HG03066 (cell line): ENCODE data around the gene ADGRL3.

Experiments
- ATAC-seq: cut with Tn5 transposase; IDR thresholded peaks from one replicate; pipeline ENCODE4 v1.9.1; 2021; ENCODE audit warnings: low read depth; ENCODE audit not compliant: unreplicated experiment

The ADGRL3 gene

DNA sequence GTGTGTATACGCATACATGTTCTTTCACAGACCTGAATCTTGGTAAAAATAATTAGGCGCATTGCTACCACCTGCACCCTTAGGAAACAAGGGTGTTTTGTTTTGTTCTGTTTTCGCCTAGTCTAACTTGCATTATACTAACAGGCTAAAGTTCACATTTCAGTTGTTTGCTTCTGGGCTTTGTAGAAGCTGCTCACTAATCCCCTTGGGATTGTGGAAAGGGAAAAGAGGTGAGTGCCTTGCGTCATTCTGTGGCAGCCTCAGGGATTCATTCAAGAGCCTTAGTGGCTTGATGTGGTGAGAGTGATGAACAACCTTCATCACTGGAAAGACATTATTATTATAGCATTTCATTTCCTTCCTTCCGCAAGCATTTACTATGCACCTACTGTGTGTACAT lies 331.1 kb downstream of the ADGRL3 start:
- ATAC-seq, result no peak

DNA sequence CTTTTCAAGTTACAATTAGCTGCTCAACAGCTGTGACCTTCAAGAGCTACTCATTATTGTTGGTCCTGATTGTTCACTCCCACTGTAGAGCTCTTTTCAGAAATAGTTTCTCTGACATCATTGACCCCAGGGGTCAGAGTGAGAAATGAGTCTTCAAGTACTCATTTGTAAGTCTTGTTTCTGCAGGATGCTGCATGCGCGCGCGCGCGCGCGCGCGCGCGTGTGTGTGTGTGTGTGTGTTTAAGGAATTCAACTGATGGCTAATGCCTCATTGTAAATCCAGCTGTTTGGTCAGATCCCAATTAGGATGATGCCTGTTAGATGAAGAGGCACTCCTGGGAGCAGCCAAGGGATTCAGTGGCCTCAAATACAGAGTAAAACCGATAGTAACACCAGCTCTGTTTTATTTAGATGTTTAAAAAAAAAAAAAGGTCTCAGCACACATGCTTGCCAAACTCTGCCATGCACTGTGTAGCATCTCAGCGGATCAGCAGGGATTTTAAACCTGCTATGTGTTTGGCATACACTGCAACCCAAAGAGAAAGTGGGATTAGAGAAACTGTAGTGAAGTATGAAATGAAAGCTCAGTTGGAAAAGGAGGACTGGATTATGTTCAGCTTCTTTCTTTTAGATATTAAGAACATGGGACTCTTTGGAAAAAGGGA lies 332.3 kb downstream of the ADGRL3 start:
- no peak for ATAC-seq

- ATAC-seq, result no peak
Observed at GRCh38 chr4:61533140-61533539, 333.0 kb downstream of the ADGRL3 start.

DNA sequence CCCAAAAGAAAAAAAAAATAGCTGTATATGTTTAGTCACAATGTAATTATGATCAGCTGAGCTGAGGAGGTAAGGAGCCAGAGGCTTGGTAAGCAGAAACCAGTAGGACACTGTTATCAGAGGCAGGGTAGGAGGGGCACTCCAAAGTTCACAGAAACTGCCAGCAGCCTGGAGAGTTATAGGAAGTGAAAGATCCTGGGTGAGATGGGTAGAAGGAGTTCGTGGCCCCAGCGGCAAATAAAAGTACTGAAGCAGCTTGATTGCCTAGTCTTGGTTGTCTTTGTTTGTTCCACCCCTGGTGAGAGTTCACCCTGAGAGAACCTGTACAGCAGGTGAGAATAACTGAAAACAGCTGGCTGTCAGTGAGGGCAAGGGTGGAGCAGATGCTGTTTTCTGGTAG lies 340.8 kb downstream of the ADGRL3 start:
- ATAC-seq, result no peak

DNA sequence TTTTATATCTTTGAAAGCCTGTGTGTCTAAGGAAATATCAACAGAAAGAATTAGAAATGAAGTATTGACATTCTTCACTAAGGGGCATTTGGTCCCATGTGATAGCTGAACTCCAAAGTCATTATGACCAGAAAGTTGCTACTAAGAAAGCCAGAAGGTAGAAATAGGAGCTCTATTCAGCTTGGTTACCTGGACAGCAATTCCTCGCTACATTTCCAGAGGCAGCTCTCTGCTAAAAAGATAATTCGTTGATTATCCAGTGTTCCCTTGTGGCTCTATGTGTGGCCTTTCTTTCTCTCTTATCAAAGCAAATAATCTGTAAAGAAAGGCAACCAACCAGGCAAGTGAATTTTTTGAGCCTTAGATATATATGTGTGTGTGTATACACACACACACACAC lies 341.3 kb downstream of the ADGRL3 start:
- no peak for ATAC-seq

DNA sequence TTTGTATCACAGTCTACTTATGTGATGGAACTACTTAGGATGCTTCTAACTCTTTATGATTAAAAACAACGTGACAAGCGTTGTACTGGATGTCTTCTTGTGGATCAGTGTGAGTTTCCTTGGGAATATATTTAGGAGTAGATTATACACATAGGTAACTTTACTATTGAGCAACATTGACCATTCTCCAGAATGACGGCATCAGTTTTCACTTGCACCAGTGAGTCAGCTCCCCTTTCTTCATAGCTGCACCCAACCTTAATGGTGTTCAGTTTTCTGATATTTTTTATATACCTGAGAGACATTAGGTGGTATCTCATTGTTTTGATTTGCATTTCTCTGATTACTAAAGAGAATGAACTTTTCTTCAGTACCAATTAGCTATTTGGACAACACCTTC lies 343.9 kb downstream of the ADGRL3 start:
- no peak for ATAC-seq

DNA sequence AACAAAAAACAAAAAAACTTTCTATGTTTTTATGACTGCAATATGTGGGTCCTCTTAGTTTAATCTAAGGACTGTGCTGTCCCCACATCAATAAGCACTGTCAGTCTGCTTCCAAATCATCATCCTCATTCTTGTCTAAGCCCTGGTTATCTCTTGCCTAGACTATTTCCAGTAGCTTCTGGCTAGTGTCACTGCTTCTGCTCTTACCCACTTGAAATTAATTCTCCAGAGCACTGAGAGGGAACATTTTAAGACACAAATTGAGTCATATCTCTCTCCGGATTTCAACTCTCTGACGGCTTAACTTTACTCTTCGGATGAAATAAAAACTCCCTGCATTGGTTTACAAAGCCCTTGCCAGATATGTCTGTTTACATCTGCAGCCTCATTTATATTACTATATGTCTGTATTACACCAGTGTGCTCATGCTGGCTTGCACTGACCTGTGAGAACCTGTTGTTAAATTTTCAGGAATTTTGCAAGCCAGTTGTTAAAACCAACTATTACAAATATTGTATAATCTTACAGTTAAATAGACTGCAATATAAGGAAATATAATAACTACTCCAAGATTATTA lies 345.9 kb downstream of the ADGRL3 start:
- ATAC-seq, result no peak

DNA sequence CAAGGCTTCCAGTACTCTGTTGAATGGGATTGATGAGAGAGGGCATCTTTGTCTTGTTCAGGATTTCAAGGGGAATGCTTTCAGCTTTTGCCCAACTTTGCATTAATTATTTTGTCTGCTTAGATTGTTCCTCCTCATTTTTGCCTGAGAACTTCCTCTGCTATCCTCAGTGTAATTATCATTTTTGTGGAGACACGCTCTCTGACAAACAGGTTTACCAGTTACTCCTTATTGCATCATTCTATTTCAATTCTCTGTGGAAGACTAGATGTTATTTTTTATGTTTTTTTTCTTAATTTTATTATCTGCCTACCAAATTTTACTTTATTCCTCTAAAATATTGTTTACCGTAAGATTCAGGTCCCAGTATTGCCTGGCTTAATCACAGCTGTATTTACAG lies 349.2 kb downstream of the ADGRL3 start:
- no peak for ATAC-seq

DNA sequence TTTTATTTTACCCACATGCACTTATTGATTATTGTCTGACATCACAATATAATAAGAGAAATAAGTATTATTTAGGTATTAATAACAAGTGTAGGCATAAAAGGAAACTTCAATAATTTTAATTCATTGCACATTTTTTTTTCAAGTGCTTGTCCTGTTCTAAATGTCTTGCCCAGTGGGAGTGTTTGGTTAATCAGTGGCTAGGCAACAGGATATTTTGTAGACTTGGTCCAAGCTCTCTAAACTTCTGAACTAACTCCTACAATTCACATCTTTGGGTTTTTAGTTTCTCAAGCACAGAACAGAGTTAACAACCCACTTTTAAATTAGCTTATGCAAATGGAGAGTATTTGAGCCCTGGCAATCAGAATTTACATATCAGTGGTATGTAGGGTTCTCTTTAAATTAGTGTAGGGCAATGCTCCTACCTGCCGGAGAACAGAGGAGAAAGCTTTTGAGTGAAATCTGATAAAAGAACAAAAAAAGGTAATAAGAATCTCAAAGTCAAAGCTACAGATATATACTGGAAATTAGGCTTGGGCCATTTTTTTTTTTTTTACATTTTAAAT lies 353.5 kb downstream of the ADGRL3 start:
- no peak for ATAC-seq

DNA sequence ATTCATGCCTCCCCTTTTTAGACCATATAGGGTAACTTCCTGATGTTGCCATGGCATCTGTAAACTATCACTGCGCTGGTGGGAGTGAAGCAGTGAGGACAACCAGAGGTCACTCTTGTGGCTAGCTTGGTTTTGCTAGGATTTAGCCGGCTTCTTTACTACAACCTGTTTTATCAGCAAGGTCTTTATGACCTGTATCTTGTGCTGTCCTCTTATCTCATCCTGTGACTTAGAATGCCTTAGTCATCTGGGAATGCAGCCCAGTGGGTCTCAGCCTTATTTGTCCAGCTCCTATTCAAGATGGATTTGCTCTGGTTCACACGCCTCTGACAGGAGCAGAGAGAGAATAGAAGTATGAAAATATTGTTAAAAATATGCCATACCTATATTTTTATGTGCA lies 355.7 kb downstream of the ADGRL3 start:
- ATAC-seq, result no peak

GRCh38 chr4:61556277-61556676 lies 356.2 kb downstream of the ADGRL3 start:
- no peak for ATAC-seq

DNA sequence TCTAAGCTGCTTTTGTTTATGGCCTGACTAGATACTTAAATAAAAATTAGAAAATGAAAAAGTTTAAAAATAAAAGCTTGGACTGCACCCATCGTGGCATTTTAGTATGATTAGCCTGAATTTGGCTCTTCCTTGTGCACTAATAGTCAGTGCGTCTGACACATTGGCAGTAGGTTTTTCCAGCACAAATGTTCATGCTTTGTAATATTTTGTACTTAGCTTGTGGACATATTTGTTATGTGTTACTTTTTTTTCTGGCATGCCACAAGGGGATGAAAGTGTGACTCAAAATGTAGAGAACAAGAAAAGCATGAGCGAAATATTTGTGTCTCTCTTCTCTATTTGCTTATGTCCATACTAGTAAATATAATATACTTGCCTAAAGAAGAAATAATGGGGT lies 359.3 kb downstream of the ADGRL3 start:
- ATAC-seq, result no peak

DNA sequence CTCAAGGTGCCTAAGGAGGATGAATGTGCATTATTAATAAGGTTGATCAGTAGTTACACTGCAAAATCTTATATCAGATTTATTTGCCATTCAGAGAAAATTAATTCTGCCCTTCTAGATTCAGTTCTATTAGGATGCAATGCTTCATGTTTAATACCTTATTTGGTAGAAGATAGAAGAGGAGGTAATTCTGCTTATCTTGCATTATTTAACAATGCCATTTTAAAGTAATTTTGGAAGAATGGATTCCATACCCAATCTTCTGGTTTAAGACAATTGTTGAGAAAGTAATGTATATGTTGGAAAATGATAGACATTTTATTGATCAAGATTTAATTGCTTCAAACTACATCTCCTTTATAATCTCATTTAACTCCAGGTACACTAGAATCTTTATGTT lies 360.9 kb downstream of the ADGRL3 start:
- ATAC-seq, result no peak

DNA sequence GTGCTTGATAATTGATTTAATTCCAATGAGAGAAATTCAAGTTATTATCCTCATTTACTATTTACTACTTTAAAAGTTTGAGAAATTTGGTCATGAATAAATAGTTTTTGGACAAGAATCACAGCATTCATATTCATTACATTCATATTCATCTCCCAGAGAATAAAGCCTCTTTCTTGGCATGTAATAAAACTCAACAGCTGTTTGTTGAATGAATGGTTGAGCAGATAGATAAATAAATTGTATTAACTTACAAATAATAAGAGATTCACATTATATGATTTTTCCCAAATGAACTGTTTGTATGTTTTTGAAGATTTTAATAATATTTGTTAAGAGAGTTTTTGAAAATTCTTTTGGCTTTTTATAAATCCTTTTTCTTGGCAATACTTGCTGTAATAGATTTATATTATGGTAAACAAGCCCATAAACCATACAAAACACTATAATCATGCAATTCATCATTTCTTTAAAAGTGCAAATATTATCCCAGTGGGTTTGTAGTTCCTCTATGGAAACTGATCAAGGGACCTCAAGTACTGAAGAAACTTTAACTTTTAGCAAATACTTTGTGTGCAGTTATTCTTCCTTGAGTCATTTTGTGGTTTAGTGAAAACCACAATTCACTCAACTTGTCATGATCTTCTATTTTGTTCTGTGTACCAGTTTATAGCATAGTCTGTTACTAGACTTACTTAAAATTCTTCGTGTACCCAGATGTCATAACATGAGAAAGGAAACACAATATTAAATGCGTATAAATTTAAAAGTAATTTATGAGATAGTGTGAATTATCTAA lies 371.8 kb downstream of the ADGRL3 start:
- ATAC-seq, result no peak

DNA sequence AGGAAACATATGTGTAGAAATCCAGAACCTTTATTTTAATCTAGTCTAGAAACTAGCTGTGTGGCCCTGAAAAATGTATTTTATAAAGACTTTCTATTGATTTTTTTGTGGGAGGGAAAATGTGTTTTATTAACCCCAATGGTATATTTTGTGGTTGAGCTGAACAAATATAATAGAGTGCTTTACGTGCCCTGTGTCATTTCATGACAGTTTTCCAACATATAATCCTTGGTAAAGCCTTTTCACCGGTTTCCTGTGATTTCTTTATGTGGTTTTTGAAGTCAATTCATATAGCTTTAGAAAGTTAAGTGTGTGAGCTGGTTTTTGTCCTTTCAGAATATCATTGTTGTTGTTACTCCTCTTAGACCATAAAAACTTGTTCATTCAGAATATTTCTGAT lies 375.7 kb downstream of the ADGRL3 start:
- ATAC-seq, result no peak

DNA sequence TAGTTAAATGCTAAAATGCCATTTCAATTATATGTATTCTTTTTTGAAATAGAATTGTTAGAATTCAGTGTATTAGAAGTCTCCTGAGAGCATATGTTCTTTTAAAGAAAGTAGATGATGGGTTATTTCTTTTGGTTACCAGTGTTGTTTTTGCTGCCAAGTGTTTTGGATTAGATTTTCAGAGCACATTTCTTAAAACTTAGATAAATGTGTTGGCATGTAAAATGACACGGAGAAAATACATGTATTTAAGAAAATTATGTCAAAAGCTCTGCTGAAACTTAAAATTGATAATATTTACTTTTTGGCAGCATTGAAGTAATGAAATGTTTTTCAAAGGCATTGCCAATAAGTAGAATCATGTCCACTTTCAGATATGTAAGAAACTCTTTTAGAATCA lies 379.7 kb downstream of the ADGRL3 start:
- ATAC-seq, result no peak

- ATAC-seq, result no peak
Observed at GRCh38 chr4:61580721-61581377, 380.7 kb downstream of the ADGRL3 start.

- ATAC-seq, result no peak
Observed at GRCh38 chr4:61583696-61584095, 383.6 kb downstream of the ADGRL3 start.

DNA sequence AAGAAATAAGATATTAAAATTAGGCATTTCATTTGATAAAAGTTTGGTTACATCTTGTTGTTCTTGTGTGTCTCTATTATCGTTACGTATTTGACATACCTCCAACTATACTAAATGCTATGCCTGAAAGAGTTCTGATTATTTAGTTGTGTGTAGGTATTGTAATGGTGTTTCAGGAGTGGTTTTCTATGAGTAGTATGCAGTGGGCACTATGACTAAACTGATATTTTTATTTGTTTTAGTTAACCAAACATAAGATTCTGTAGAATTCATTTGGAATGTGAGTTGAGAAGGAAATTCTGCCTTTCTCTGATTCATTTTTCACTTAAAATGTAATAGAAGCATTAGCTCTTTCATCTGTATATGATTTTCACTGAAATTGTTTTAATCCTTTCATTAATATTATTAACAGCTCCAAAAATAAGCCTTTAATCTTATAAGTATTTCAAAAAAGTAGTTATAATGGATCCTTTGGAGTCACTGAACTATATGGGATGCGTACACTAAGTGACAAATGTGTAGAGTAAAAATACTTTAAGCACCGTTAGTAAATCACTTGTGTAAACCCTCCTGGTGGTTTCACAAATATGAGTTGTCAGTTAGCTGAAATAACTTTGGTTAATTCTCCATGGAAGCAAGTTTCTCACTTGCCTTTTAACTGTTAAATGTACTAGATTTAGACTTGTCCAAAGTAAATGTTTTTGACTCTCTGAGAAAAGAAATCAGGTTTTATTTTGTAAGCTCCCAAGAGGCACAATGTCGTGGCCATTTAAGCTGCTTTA lies 388.7 kb downstream of the ADGRL3 start:
- no peak for ATAC-seq

- ATAC-seq, result no peak
Observed at GRCh38 chr4:61590881-61591280, 390.8 kb downstream of the ADGRL3 start.
